Hematopoietic multipotent progenitor cell treated with erythropoietin and hydrocortisone succinate and interleukin-3 and kit ligand, for 6 days (in vitro differentiated cells): ENCODE data around the gene CSGALNACT2.

Source experiments
- DNase-seq: peaks from one replicate; pipeline ENCODE4 v3.0.0-alpha.2; 2015

The CSGALNACT2 gene

DNA sequence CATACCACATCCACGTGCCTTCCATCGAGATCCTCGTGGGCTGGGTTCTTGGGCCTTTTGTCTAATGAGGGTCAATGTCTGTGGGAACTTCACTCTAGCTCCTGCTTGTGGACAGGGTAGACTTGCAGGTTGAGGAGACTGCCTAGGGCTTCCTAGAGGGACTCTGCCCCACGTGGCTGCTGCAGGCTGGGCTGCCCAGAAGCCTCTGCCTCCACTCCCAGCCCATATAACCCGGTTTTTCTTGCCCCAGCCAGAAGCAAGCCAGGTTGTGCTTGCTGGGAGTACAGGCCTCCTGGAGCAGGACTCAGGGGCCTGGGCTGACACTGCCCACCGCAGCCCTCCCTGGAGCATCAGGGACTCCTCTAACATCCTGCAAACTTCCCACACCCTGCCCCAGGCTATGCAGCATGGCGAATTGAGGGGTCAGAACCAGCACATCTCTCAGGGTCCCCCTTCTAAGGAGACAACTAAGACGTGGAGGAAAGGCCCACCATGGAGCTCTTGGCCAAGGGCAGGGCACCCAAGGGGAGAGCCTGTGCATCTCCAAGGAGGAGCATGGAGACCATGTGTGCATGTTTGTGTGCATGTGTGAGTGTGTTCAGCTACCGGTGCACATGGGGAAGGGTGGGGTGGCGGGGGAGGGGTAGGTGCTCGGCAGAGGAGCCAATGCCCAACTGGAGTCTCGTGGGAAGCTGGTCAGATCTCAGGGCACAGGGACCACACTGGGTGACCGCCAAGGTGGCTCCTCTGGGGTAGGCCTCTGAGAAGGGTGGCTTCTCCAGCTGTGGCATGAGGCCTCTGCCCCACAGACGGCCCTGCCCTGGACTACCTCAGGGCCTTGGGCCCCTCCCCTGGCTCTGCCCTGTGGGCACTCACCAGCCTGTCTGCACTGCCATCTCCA, 66.0 kb downstream of the CSGALNACT2 start:
- DNase-seq: peak; percentile 54

DNA sequence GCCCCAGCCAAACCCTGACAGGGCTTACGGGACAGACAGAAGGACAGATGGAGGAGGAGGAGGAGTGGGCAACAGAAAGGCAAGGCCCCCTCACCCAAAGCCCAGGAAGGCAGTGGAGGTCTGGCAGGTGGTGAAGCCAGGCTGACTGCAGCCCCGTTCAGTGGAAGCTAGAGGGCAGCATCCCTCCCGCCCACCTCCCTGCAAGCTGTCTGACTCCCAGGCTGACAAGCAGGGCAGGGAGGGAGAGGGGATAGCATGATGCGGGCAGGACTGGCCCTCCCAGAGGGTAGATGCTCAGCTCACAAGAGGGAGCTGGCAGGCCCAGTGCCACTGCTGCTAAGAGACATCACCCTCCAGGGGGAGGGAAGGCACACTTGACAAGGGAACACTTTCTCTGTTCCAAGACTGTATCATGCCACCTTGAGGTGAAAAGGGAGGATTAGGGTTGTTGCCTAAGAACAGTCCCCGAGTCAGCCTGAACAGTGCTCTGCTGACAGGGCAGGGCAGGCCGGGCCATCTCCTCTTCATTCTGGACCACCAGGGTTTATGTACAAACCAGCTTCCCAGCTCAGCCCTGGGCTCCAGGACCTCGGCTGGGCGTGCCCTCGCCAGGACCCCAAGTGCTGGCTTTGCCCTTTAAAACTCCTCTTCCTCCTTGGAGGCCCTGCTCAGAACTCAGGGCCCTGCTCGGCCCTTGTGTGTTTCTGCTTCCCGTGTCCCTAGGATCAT, 66.9 kb downstream of the CSGALNACT2 start:
- peak; percentile 81 for DNase-seq

DNA sequence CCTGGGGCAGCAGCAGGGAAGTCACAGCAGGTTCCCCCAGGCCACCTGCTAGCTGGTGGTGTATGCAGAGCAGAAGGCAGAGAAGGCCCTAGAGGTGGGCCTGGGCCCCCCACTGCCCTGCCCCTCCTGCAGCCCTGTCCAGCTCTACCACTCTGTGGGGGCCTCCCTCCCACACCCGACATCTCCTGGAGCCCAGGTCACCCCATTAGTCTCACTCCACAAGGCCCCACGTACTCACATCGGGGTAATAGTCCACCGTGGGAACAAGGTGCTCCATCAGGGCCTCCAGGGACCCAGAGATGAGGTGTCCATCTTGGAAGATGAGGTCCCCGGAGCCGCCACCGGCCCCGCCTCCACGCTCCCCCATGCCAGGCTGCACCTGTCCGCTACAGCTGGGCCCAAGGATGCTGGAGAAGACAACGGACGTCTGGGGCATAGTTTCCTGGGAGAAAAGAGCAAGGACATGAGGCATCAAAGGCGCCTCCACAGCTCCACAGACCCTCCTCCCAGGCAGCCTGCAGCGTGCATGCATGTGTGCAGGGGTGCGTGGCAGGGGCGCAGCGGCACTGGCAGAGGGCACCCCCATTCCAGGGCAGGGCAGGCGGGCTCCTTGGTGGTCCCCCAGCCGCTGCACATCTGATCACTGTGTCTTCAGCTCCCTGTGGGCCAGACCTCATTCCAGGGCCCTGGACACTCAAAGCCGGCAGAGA, 67.6 kb downstream of the CSGALNACT2 start:
- DNase-seq: no peak

DNA sequence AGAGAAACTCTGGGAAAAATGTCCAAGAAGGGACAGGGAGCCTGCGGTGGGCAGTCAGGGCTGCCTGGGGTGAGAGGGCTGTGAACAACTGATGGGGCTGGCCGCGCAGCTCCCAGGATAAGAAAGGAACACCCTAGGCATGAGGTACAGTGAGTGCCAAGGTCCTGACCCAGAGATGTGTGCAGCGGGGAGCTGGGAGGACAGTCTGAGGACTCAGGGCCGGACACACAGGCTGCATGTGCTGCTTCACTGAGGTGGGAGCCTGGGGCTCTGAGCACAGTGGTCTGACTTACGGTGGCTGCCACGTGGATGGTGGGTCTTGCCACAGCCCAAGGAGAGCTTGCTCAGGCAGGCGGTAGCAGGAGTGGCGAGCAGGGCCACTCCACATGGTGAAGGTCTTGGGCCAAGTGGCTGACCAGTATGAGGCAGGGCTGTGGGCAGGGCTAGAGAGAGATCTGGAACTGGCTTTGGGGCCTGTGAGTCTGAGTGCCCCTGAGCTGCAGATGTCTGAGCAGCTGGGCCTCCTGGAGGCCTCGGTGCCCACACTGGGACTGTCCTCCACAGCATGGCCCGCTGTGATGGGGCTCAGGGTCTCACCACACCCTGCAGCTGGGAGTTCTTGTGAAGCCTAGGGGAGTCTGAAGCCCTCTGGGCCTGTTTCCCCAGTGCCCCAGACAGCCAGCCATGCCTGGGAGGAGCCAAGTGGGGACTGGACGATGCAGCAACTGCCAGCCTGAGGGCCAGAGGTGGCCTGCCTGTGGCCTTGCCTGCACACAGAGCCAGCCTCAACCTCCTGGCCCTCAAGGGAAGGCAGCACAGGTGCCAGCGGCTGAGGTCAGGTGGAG, 68.4 kb downstream of the CSGALNACT2 start:
- no peak for DNase-seq

DNA sequence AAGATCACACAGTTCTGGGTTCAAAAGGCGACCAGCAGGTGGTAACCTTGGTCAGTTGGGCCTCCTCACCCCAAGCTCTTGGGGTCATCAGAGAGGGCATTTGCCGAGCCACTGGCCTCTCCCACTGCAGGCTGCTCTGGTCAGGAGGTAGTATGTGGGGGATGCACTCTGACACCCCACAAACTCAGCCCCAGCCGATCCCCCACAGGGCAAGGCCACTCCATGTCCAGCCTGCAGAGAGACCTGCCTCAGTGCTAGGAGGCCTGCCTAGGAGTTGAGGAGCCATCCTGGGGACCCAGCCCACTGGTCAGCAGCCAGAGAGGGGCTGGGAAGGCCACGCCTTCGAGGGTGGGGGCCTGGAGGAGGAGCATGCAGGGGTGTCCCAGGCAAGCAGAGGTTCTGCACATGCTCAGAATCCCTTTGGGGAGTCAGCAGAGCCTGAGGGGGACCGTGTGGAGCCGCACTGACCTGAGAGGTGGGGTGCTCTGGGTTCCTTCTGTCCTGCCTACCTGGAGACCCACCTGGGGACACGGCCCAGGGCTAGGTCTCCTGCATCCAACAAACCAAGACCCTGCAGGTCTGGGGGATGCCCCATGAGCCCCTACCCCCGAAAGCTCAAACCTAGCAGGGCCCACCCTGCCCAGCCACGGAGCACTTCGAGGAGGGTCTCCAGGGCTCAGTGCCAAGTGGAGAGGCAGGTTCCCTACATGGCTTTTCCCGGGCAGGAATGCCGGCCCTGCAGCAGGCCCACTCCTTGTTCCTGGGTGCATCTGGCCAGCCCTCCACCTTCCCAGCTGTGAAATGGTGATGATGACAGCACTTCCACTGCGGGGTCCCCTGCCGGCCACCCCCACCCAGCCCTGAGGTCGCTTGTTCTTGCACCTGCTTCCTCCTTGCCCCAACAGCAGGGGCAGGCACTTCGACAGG, 70.2 kb downstream of the CSGALNACT2 start:
- no peak for DNase-seq

DNA sequence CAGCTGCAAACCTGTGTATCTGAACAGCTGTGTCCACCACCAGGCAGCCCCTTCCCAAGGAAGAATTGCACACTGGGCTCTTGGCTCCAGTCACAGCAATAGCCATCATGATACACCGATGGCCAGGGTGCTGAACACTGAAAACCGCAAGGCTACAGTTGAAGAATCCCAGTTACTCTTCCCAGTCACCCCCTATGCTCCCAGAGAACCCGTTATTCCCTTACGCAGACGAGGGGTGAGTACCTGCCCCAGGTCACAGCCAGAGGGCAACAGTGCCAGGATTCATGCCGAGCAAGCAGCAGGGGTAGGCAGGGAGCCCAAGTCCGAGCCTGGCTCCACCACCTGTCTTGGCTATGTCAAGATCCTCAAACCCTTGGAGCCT, 70.8 kb downstream of the CSGALNACT2 start:
- no peak for DNase-seq

DNA sequence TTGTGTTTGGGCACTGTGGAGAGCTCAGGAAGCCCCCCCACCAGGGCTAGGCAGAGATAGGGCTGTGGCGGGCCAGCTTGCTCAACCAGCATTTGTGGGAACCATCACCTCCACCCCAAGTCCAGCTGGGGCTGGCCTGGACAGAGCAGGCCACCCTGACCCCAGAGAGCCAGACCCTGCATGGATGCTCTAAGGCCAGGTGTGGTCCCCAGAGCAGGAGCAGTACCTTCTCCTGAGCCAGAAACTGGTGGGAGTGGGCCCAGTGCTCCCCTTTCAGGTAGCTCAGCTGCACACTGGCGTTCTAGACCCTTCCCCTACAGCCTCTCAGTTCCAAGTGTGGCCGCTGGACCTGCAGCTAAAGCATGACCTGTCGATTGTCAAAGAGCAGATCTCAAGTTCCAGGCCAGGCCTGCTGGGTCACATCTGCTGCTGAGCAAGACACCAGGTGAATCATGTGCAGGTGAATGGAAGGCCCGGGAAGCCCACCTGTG, 71.5 kb downstream of the CSGALNACT2 start:
- no peak for DNase-seq

DNA sequence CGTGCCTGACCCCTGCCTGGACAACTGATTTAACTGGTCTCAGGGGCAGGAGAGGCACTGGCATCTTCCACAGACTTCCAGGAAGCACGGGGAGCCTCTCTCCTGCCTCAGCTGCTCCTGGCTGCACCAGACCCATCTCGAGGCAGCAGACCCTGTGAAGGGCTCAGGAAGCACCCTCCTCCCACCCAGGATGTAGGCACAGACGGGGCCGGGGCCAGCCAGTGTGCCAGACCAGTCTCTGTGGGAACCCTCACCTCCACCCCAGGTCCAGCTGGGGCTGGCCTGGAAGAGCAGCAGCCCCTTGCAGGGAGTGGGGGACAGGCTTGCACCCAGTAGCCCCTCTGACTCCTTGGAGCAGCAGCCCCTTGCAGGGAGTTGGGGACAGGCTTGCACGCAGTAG, 72.3 kb downstream of the CSGALNACT2 start:
- no peak for DNase-seq

DNA sequence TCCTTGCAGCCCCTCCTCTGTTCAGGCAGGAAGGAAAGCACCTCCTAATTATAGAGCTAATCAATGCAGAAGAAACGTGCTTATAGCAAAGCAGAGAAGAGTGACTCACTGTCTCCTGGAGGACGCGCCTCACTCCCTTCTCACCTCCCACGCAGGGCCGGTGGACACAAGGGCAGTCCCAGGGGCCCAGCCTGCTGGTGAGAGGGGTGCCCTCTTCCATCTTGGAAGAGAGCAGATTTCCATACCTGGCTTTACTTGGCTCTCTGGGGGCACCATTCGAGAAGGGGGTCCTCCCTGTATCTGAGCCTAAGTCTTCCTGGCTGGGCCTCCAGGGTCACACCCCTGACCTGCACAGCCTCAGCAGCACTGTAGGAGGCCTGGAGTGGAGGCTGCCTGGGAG, 72.8 kb downstream of the CSGALNACT2 start:
- DNase-seq: no peak

DNA sequence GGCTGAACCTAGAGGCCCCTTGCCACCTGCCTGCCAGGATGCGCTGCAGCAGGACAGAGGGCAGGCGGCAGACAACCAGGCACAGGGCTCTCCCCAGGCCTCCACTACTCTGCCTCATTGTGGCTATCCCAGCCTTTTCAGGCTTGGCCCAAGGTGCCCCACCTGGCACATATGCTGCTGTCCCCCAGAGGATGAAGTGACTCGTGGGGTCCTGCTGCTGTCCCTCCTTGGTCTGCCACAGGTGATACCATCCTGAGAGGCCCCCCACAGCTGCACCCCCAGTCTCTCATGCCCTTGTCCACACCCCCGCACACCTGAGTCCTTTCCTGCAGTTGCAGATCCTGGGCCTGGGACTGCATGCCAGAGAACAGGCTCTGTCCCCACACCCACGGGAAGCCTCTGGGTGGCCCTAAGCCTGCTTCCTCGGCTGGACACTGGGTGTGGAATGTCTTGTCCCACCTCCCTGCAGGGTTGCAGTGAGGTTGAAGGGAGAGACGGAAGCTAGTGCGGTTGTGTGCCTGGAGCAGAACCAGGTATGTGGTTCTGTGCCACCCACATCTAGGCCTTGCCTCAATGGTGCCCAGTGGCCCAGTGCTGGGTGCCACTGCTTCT, 73.3 kb downstream of the CSGALNACT2 start:
- DNase-seq: no peak

DNA sequence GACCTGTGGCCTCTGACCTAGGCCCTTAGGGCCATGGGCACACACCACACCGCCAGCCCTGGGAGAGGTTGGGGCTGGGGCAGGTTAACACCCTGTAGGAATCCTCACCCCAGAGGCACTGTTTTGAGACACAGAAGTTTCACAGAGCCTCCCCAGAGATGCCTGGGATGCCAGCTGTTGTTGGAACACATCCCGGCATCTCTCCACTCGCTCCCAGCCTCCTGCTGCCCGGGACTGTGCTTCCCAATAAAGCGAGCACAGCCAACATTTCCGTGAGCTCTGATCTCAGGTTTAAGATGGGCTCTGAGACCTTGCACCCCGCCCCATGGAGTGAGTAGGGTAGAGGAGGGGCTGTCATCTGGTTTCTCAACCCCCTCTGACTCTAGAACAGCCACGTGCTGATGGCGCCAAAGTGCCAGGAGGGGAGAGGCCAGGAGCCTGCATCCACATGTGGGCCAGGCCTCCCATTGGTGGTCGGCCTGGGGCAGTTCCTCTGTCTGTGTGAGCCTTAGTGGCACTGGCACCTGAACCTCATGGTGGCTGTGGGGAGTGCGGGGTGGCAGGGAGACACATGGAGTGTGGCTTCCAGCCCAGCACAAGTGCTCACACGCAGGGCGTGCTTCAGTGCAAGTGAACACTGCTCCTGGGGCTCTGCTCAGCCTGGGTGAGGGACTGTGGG, 73.9 kb downstream of the CSGALNACT2 start:
- no peak for DNase-seq

DNA sequence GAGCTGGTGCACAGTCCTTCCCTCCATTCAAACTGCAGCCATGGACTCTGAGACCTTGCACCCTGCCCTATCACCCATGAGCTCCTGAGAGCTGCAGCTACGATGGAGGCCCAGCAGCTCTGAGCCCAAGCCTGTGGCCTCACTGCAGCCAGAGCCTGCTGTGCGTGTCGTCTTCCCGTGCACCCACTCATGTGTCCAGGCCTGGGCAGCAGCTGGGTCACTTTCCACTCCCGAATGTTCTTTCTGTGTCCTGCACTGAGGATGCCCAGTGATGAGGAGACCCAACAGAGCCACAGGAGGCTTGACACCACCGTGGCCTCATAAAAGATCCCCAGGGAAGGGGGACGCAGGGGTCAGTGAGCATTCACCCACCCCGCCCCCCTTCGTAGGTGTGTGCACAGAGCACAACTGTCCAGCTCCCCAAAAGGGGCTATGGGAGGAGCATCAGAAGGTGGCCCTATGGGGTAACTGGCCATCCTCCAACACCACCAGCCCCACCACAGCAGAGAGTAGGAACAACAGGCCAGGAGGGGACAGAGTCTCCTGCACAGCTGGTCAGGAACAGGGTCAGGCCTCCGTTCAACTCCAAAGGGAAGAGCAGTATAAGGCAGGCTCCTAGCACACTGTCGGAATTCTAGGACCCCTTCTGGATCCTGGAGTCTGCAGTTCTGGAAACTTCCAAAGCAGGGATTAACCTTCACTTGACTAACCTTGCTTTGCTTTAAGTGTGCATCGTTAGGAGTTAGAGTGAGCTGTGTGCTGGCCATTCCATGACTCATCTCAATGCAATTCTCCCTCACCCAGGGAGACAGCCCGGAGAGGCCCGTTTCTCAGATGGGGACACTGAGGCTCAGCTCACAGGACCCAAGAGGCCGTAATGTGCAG, 76.1 kb downstream of the CSGALNACT2 start:
- no peak for DNase-seq

DNA sequence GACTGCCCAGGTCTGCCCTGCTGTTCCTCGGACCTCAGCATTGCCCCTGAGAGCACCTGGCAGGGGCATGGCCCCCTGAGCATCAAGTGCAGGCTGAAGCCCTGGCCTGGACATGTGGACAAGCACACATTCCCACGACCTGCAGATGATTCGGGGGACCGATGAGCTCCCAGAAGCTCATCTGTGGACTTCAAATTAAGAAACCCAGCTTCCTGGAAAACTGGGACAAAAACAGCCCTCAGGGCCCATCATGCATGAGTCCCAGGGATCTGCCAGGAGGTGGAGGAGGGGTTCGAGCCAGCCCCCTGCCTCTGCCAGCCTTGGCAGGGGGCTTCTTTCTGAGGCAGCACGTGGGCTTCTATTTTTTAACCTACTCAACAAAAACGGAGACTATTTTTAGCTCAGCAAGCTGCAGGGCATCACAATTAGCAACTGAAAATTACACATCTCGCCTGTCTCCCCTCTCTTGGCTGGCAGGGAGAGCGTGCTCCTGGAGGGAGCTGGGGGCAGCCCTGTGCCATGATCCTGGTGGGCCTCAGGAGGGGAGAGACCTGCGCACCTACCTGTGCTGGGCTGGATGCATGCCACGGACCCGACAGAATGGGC, 76.8 kb downstream of the CSGALNACT2 start:
- DNase-seq: no peak

DNA sequence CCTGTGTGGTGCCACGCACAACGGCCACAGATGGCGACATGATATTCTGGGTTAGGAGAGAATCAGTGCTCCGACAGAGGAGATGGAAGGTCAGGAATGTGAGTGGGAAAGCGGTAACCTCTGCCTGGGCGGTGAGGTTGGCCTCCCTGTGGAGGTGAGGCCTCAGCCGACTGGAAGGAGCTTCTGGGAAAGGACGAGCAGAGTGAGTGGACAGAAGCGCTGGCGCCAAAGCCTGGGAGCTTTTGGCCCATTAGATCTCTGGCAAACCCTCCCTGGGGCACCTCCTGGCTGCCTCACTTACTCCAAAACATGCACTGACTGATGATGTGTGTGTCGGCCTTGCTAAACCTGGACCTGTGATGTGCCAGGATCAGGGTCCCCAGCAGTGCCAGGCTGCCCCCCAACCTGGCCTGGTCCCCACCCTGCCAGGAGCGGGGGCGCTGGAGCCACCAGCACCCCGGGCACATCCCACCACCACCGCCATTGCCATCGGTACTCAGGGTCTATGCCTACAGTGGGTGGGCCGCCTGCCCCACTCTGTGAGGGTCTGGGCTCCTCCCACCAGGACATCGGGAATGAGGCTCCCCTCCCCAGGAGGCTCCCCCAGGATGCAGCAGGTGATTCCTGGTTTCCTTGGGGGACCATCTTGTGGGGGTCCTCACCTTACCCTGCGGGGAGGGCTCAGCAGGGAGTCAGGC, 77.7 kb downstream of the CSGALNACT2 start:
- no peak for DNase-seq

DNA sequence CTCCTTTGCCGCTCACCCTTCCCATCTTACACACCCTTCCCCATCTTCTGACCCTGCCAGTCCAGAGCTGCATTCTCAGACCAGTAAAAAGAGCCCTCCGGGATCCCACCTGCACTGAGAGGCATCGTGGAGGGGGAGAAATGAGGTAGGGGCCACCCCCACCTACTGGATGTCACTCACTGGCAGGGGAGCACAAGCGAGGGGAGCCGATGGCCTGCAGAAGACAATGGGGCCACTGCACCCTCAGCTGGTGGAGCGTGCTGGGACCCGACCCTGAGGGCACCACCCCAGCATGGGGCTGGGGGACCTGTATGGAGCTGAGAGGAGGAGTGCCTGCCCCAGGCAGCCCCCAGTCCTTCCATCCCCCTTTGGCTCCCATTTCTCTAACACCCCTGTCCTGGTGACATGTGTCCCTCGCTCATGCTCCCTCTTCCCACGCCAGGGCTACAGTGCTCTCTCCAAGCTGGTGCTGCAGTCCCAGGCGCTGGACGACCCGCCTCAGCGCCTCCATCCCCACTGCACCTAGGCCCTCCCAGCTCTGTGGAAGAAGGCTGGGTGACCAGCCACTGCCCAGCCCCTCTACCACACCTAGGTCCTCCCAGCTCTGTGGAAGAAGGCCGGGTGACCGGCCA, 78.8 kb downstream of the CSGALNACT2 start:
- DNase-seq: no peak

DNA sequence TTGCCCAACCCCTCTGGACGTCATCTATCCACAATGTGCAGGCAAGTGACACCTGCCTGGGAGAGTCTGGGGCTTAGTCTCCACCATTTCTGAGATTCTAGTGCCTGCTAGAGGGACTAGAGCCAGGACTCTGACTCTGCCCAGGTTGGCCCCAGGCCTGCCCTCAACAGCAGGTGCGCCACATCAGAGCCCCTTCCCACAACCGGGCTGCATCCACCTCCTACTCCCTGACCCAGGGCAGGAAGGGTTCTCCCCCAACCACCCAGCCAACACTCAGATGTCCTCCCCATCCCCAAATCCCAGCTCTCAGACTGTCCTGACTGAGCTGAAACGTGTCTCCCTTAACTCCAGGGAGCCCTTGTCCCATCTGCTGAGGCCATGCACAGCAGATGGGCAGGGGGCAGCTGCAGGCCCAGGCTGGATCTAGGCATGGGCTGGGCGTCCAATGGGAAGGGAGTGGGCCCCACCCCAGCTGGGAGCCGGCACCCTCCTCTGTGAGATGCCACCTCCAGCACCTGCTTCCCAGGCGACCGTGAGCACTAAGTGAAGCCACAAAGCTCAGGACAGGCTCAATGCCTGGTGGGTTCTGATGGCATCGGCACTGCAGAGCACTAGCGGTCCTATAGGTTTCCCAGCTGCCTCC, 79.4 kb downstream of the CSGALNACT2 start:
- no peak for DNase-seq
